GM12874 (cell line): ENCODE results near the gene SLC35F2.

ENCODE experiments used
- TF ChIP-seq, protein P1 (sequence below): IDR thresholded peaks from 2 replicates; pipeline ENCODE4 v1.5.1; 2011; ENCODE audit warnings: low read depth, mild to moderate bottlenecking, control low read depth, low read length, moderate library complexity; ENCODE audit not compliant: insufficient read depth

Gene SLC35F2, protein sequence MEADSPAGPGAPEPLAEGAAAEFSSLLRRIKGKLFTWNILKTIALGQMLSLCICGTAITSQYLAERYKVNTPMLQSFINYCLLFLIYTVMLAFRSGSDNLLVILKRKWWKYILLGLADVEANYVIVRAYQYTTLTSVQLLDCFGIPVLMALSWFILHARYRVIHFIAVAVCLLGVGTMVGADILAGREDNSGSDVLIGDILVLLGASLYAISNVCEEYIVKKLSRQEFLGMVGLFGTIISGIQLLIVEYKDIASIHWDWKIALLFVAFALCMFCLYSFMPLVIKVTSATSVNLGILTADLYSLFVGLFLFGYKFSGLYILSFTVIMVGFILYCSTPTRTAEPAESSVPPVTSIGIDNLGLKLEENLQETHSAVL

GRCh38 chr11:107858217-107859070 lies at the start of gene SLC35F2:
SLC35F2 (minus strand) TSS chr11:107858787; CDS start chr11:107858767, 20 bp downstream.
- TF ChIP-seq, protein P1, sequence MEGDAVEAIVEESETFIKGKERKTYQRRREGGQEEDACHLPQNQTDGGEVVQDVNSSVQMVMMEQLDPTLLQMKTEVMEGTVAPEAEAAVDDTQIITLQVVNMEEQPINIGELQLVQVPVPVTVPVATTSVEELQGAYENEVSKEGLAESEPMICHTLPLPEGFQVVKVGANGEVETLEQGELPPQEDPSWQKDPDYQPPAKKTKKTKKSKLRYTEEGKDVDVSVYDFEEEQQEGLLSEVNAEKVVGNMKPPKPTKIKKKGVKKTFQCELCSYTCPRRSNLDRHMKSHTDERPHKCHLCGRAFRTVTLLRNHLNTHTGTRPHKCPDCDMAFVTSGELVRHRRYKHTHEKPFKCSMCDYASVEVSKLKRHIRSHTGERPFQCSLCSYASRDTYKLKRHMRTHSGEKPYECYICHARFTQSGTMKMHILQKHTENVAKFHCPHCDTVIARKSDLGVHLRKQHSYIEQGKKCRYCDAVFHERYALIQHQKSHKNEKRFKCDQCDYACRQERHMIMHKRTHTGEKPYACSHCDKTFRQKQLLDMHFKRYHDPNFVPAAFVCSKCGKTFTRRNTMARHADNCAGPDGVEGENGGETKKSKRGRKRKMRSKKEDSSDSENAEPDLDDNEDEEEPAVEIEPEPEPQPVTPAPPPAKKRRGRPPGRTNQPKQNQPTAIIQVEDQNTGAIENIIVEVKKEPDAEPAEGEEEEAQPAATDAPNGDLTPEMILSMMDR: peak; percentile 41

GRCh38 chr11:107908211-107908610 lies 49.6 kb upstream of the SLC35F2 start:
- TF ChIP-seq, protein P1: no peak

GRCh38 chr11:107898270-107898669 lies 39.7 kb upstream of the SLC35F2 start:
- TF ChIP-seq, protein P1: peak; percentile 53

GRCh38 chr11:107882095-107882820 lies 23.7 kb upstream of the SLC35F2 start:
- TF ChIP-seq, protein P1: no peak

- TF ChIP-seq, protein P1: no peak
These were observed 17.6 kb upstream of the SLC35F2 start for GRCh38 chr11:107876141-107876540.

DNA sequence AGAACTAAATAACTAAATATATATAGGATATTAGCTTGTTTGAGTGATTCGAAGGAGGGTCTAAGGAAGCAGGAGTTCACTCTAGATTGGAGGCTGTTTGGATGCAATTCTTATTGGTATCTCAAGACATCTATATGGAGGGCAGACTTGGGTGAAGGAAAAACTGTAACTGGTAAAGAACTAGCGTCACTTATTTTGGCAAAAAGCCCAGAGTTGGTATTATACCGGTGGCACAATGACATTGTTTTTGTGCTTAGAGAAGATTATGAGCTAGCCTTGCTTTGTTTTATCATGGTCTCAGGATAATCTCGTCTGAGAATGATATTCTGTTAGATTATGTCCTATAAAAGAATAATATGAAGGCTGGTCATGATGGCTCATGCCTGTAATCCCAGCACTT lies 6.0 kb upstream of the SLC35F2 start:
- TF ChIP-seq, protein P1: no peak

DNA sequence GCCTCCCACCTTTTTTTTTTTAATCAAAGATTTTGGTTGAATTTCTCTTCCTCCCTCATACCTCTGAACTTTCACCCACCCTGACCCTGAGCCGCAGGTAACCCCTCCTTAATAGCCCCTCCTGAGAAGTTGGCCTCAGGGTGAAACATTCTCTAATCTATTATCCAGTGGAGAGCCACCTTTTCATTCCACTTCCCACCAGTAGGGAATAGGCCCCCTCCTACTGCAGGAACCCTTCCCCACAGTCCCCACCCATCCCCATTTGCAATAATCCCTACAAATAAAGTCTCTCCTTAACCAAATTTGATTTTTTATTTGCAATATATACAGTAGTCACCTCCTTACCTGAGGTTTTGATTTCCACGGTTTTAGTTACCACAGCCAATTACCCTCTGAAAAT lies 2.1 kb upstream of the SLC35F2 start:
- TF ChIP-seq, protein P1: no peak
